Measurements from ENCODE around the gene TMEM181.

Gene TMEM181

GRCh38 chr6:158539413-158539812 lies 20.5 kb upstream of the TMEM181 start:
- H3K27me3 ChIP-seq (ENCODE audit: insufficient read depth, low read depth, severe bottlenecking) = no peaks in the 10 kb centered on the region
- no peak overlapping the region for H3K4me3 ChIP-seq (ENCODE audit: low read depth, low read length)
- no peak for TF ChIP-seq CTCF (IDR thresholded peaks at IDR 0.05; ENCODE audit: low read depth, low read length)
- peaks cover 38% of the 10 kb centered on the region for H3K36me3 ChIP-seq
- no peak overlapping the region for H3K27ac ChIP-seq
- no peak for DNase-seq
- no peaks in the 10 kb centered on the region for H3K9me3 ChIP-seq (ENCODE audit: severe bottlenecking)

- no peak for TF ChIP-seq CTCF (IDR thresholded peaks at IDR 0.05; ENCODE audit: low read depth, low read length)
- Histone ChIP-seq H3K4me3 (ENCODE audit: low read depth, low read length) (no peak overlapping the region), H3K27me3 (ENCODE audit: insufficient read depth, low read depth, severe bottlenecking) (no peaks in the 10 kb centered on the region), H3K27ac (no peak overlapping the region), H3K36me3 (peaks cover 38% of the 10 kb centered on the region), H3K9me3 (ENCODE audit: severe bottlenecking) (no peaks in the 10 kb centered on the region)
- no peak for DNase-seq
Measured at GRCh38 chr6:158539881-158540280, 20.0 kb upstream of the TMEM181 start.

DNA sequence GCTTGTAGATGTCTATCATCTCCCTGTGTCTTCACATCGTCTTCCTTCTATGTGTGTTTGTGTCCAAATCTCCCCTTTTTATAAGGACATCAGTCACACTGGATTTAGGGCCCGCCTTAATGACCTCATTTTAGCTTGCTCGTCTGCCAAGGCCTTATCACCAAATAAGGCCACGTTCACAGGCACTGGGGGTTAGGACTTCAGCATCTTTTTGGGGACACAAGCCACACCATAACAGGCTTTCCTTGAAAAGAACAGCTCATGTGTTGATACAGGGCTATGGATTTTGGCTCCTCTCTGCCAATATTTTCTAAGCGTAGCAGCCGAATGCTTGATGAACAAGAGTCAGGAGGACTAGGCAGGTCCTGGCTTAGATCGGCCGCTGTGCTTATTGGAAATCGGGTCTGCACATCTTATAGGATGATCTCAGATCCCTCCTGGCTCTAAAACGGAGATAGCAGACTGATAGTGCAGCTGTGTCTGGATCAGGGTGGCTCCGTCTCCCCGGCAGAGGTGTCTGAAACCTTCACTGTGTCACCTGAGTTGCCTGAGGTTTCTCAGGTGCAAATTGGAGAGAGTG lies 16.2 kb upstream of the TMEM181 start:
- no peak for TF ChIP-seq CTCF (IDR thresholded peaks at IDR 0.05; ENCODE audit: low read depth, low read length)
- DNase-seq = no peak
- no peak overlapping the region for H3K27ac ChIP-seq
- H3K27me3 ChIP-seq (ENCODE audit: insufficient read depth, low read depth, severe bottlenecking) = no peaks in the 10 kb centered on the region
- H3K4me3 ChIP-seq (ENCODE audit: low read depth, low read length) = no peak overlapping the region
- no peaks in the 10 kb centered on the region for H3K9me3 ChIP-seq (ENCODE audit: severe bottlenecking)
- peaks cover 46% of the 10 kb centered on the region for H3K36me3 ChIP-seq

GRCh38 chr6:158544428-158544827 lies 15.5 kb upstream of the TMEM181 start:
- Histone ChIP-seq H3K9me3 (ENCODE audit: severe bottlenecking) (no peaks in the 10 kb centered on the region), H3K27ac (no peak overlapping the region), H3K27me3 (ENCODE audit: insufficient read depth, low read depth, severe bottlenecking) (no peaks in the 10 kb centered on the region), H3K4me3 (ENCODE audit: low read depth, low read length) (no peak overlapping the region), H3K36me3 (peaks cover 48% of the 10 kb centered on the region)
- DNase-seq = no peak
- TF ChIP-seq CTCF (IDR thresholded peaks at IDR 0.05; ENCODE audit: low read depth, low read length) = no peak

DNA sequence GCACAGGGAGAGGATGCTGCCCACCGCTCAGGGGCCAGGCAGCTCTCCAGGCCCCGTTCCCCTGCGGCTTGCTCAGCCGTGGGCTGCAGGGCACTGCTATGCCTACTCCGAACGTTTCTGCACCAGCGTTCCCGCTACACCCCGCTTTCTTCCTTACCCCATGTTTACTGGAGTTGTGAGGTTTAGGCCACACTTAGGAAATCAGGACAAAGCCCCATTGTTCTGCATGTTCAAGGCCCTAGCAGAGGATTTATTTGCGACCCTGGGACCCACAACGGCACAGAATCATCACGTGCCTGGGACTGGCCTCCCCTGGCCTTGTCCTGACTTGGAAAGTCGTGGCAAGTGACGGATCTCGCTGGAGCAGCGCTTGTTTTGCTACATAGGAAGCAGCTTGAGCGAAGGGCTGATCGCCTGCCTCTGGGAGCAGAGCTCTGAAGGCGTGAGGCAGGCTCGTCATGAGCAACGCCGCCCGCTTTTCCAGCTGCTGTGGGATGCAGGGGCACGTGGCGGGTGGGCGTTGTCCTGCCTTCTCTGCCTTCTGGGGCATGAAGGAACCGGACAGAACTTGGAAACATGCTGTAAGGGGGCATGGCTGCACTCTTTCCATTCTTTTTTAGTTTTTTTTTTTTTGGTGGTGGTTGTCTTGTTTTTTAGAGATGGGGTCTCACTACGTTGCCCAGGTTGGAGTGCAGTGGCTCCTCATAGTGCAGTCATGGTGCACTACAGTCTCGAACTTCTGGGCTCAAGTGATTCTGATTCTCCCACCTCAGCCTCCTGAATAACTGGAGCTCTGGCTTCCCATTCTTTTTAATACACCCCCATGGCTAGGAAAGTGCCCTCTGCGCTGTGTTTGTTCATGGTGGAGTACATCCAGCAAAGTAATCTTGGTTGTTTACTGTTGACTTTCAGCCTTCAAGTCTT lies 14.6 kb upstream of the TMEM181 start:
- no peak for DNase-seq
- no peaks in the 10 kb centered on the region for H3K9me3 ChIP-seq (ENCODE audit: severe bottlenecking)
- H3K36me3 ChIP-seq = peaks cover 41% of the 10 kb centered on the region
- H3K27me3 ChIP-seq (ENCODE audit: insufficient read depth, low read depth, severe bottlenecking) = no peaks in the 10 kb centered on the region
- no peak overlapping the region for H3K27ac ChIP-seq
- TF ChIP-seq CTCF (IDR thresholded peaks at IDR 0.05; ENCODE audit: low read depth, low read length) = no peak
- H3K4me3 ChIP-seq (ENCODE audit: low read depth, low read length) = no peak overlapping the region

All from WERI-Rb-1 (cell line).